NCI-H1930 (cell line): ENCODE measurements around the gene GATC.
"Not testable (repeated sequence)": the region's sequence is repeated elsewhere in the genome, so short reads cannot be mapped to it uniquely, and the experiment has no call there.

Experiments
- DNase-seq, 2 experiments: peaks; one replicate each; lab custom pipeline; 2025; lab: John Stamatoyannopoulos, UW

The GATC gene

DNA sequence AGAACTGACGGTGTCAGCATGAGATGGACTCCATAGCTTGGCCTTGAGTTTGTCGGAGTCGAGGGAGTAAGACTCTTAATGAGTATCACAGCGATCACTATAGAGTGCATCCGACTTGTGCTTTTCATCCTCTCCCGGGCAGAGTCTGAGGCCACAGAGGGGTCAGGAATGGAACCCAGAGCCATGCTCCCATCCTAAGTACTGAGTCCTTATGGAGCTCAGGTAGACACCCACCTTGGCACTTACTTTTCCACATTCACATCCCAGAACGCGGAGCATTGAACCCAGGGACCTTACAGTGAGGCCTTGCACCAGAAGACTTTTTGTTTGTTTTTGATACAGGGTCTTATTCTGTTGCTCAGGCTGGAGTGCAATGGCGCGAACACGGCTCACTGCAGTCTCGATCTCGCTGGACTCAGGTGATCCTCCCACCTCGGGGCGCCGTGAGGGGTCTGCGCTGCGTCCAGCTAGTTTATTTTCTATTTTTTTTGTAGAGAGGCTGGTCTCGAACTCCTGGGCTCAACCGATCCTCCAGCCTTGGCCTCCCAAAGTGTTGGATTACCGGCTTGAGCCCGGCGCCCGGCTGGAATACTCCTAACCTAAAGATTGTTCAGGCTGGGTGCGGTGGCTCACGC lies 24.0 kb downstream of the GATC start:
- DNase-seq, result no peak

DNA sequence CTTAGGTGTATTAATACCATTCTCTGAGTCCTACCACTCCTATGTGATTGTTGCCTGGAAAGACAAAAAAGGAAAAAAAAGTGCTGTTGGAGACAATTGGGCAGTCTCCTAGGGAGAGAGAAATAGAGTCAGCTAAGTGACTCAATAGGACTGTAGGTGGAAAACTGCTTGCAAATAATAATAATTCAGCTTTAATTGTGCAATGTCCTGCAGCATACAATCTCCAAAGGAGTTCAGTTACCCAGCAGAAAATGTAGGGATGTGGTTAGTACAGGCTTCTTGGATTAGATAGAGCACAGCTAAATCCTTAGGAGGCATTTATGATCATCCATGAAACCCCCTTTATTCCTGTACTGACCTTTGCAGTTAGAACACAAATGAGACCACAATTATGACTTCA lies 26.3 kb downstream of the GATC start:
- DNase-seq, result no peak

DNA sequence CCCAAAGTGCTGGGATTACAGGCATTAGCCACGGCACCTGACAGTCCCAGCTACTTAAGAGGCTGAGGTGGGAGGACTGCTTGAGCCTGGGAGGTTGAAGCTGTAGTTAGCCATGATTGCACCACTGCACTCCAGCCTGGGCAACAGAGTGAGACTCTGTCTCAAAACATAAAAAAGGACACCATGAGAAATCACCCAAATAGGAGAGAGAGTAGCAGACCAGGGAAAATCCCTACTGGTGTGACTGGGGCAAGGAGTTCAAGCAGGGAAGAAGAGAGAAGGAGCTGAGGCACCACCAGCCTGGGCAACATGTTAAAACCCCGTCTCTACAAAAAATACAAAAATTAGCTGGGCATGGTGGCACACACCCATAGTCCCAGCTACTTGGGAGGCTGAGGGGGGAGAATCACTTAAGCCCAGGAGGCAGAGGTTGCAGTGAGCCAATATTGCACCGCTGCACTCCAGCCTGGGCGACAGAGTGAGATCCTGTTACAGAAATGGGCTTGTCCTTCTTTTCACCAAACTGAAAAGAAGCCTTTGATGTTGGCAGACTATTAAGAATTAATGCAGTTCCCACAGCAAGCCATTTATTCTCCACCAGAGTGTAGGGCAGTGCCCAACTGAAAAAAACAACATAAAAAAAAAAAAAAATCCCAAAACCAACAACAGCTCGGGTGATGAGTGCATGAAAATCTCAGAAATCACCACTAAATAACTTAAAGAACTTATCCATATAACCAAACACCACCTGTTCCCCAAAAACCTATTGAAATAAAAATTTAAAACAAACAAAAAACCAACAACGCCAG lies 27.8 kb downstream of the GATC start:
- DNase-seq, result no peak

DNA sequence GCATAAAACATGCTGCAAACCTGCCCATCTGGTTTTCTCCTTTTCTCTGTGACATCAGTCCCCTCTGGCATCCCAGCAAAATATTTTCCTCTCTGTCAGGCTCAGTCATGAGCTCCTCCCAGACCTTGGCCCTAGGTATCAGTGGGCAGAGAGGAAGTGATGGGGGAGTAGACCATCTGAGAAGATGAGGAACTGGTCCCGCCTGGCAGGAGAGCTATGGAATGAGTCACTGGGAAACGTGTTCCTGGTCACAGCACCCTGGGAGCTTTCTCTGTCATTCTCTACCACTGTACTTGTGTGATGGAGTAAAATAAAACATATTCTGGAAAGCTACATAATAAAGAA lies 28.3 kb downstream of the GATC start:
- DNase-seq, result no peak

DNA sequence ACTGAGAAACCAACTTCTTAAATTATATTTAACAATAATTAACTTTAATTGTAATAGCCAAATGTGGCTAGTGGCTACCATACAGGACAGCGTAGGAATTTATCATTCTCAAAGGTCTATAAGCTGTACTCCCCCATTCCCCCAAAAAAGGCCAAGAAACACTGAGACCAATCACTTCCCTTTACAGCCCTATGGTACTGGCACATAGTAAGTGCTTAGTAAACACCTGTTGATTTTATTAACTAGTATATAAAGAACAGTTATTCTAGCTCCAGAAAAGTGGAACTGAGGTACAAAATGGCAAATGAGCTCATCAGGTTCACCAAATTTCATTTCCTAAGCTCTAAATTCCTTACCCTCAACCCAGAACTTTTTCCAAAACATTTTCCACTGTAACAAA lies 29.4 kb downstream of the GATC start:
- no peak for DNase-seq

DNA sequence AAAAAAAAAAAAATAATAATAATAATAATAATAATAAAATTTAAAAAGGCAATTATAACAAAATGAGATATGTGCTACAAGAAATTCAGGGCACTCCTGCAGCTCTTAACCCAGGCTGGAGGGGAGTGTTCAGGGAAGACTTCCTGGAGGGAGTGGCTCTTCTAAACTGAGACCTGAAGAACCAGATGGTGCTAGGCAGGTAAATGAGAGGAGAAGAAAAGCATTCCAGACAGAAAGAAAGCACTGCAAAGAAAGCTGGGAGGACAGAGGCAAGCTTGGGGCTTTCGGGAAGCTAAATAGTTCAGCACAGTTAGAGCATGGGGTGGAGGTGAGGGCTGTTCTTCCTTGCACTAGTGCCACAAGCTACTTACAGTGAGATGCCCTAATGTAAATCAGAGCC lies 33.2 kb downstream of the GATC start:
- no peak for DNase-seq

DNA sequence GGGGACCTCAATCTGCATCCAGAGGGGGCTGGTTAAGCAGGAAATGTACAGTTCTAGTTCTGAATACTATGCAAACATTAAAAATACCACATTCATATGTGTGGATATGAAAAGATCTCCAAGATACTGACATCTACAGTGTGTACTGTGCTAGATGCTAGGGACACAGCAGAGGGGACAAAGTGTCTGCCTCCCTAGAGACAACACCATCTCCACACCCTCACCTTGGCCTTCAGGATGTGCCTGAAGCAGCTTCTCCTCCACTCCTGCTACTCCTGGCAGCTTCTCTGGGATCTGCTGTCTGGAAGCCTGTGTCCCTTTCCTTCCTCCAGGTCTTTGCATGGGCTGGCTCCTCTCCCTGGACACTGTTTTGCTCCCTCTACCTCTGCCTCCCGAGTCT lies 34.0 kb downstream of the GATC start:
- DNase-seq, result no peak

DNA sequence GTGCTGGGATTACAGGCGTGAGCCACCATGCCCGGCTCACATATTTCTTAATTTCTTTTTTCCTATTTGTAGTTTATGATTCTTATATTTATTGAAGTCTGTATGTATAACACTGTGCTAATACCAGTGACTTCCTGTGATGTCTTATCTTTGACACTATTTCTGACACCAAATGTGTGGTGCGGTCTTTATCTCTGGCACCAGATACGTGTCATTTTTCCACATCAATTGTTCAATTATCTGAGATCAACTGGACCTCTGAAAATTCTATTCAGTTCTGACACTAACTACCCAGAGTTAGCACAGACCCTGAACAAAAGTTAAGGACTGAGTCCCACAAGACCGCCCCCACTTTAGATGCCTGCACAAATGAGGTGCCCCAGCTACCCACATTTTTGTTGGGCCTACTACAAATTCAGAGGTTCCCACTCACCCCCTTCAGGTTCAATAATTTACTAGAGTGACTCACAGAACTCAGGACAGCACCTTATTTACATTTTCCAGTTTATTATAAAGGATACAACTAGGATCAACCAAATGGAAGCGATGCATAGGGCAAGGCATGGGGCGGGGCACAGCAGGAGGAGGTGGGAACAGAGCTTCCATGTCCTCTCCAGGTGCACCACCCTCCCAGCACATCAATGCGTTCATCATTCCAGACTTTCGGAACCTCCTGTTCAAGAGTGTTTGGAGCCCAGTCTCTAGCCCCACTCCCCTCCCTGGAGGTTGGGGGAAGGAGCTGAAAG lies 35.0 kb downstream of the GATC start:
- DNase-seq, result no peak

DNA sequence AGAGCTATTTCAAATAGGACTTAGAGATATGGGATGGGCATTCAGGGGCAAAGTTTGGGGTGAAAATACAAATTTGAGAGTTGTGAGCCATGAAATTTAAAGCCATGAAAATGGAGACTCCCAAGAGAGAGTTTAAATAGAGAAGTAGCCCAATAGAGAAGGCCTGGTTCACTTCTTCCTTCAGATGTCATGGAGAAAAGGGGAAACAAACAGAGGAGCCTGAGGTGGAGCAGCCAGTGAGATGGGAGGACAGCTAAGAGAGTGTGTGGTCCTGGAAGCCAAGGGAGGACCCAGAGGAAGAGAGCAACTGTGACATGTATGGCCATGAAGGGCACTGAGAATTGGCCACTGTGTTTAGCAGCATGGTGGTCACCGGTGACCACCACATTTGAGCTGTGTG lies 37.4 kb downstream of the GATC start:
- DNase-seq, result no peak

DNA sequence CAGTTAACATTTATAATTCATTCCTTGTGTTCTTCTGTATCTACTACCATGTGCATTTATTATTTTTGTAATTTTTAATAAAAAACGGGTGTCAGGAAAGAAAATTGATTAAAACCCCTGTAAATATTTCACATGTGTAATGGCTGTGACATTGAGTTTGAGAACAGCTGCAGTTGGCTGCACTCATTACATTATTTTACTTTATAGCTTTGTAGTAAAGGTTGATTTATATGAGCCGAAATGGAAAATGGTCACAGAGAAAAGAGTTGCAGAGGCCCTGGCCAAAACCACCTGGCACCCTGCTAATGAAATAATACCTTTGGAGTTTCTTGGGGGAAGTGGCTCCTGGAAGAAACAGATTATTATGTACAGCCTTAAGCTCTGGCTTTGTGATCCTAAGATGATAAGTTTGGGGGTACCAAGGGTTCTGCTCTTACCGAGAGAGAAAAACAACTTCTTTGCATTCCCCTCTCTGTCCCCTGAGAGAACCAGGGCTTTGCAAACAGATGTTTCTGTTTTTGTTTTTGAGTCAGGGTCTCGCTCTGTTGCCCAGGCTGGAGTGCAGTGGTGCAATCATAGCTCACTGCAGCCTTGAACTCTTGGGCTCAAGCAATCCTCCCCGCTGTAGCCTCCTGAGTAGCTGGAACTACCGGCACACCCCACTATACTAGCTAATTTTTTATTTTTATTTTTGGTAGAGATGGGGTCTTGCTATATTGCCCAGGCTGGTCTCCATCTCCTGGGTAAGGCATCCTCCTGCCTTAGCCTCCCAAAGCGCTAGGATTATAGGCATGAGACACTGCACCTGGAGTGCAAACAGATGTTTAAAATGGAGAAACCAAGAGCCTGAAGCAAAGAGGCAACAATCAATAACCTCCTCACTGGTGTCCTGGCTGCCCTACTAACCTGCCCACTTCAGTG lies 40.0 kb downstream of the GATC start:
- DNase-seq, result no peak

DNA sequence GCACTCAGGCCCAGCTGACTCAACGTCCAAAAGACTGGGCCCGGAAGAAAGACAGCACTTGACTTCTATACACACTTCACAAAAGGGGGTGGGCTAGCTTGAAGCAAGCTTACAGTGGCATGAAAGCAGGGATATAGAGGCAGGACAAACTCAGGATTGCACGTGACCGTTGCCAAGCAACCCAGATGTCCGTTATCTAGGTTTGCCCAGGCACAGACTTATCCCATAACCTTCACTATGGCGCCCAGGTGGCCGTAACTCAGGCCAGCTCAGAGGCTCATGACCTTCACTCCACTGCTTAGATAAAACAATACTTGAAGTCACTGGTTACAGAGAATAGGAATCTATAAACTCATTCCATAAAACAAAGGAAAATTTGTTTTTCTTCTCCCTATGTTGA lies 41.3 kb downstream of the GATC start:
- not testable (repeated sequence) for DNase-seq

DNA sequence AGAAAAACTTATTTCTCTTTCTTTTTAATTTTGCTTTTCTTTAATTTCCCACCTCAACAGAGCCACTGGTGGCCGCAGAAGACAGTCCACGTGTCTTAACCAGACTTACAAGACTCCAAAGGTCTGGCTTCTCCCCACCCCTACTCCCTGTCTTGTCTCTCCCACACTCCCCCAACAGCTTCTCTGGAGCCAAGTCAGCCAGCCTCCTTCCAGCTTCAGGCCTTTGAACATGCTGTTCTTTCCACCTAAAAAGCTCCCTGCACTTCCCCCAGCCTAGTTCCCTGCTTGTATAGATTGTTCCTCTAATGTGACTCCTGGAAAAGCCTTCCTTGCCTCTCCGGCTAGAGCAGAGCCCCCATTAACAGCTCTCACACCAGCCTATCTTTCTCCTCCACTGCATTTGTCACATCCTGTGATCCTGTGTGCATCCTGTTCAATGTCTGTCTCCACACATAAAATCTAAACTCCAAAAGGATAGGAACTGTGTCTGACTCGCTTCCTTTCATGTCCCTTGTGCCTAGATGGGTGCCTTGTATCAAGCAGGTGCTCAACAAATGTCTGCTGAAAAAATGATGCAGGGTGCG lies 41.9 kb downstream of the GATC start:
- DNase-seq, result no peak

DNA sequence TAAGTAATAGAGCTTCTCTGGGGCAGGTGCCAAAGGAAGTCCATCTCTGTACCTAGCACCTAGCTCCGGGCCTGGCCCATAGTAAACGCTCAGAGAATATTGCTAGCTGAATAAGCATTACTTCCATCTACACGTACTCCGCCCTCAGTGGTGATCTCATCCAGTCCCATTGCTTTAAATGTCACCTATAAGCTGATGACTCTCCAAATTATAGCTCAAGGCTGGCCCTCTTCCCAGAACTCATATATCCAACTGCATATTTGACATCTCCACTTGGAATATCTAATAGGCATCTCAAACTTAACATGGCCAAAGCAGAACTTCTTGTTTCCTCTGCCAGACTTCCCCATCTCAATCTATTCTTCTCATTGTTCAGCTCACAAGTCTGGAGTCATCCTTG lies 42.8 kb downstream of the GATC start:
- no peak for DNase-seq

DNA sequence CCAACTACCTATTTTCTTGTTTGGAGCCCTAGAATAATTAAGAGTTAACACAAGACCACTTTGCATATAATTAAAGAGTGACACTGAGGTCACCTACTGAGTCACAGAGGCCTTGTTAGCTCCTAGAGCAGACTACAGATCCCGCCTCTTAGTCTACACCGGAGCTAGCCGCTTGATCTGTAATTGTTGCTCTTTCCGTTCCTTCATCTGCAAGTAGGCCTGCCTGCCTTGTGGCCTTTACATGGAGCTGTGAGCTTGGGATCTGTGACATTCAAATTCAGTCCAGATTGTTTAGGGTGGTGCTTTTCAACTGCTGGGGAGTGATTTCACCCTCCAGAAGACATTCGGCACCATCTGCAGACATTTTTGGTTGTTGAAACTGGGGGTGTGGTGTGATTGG lies 44.1 kb downstream of the GATC start:
- no peak for DNase-seq

DNA sequence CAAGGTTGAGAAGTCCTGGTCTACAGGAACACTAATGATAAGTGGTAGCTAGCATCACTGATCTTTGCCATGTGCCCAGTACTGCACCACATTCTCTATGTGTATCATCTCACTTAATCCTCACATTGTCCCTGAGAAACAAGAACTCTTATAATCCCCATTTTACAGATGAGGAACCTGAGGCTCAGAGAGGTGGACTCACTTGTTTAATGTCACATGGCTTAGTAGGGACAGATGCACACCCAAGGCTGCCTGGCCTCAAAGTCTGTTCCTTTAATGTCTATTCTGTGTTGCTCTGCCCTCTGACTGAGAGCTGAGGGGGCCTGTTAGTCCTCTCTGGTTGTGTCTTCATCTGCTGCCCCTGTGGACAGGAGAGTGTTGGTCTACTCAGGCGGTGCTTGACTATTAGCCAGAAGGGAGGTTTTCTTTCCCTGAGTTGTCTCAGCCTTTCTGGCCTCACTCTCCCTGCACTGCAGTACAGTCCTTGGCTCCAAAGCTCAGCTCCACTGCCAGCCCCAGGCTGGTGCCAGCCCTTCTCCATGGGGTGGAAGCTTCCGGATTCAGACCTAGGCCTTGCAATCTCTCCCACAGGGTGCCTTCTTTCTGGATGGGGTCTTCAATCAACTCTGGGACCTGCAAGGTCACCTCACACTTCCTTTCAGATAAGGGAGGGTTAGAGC lies 44.7 kb downstream of the GATC start:
- DNase-seq, result no peak

DNA sequence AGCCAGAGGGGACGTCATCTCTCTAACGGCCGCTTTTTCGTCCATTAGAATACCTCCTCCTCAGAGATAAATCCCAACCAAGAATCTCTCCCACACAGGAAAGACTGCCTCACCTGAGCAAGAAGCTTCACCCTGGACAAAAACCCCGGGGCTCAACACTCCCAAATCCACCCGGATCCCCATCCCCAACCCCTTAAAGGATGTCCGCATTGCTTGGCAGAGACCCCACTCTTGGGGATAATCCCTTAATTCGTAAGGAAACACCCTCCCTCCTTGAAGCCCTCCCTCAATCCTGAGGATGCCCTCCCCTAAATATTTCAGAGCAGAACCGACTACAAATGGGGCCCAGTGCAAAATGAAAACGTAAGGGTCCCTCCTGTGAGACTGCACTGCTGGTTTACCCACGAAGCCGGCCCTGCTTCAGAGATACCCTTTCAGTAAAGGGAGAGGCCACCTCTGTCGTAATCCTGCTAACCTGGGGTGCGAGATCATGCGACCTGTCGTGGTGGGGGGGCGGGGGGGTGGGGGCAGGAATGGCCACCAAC lies 49.0 kb downstream of the GATC start:
- no peak for DNase-seq

DNA sequence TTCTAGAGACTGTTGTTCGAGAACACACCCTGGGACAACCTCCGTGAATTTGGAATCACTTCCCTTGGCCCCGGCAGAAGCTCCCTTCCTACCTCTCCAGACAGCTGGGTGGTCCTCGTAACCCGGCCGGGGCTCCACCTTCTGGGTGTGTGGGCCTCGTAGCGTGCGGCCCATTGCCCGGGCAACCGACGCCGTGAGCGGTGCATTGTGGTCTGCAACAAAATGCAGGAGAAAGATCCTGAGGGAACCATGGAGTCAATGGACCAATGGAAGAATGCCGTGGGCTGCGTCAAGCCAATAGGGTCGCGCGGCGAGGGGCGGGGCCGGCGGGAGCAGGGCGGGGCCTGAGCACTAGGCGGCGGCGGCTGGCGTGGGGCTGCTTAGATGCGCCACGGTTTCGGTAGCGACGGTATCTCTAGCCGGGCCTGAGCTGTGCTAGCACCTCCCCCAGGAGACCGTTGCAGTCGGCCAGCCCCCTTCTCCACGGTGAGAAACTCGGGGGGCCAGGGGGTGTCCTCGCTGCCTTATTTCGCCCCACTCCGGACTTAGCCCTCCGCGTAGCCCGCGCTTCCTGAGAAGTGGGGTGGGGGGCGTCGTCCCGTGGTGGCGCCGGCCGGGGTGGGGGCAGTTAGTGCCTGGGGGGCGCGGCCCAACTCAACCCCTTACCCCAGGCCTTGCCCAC lies 49.6 kb downstream of the GATC start, which contains the start of gene DYNLL1:
Gene DYNLL1, plus strand, starts transcription at position 383 of the 682 bp plus-strand sequence. CDS start 309 bp downstream, outside the sequence.
- DNase-seq, result peak; percentile 93 to 97

DNA sequence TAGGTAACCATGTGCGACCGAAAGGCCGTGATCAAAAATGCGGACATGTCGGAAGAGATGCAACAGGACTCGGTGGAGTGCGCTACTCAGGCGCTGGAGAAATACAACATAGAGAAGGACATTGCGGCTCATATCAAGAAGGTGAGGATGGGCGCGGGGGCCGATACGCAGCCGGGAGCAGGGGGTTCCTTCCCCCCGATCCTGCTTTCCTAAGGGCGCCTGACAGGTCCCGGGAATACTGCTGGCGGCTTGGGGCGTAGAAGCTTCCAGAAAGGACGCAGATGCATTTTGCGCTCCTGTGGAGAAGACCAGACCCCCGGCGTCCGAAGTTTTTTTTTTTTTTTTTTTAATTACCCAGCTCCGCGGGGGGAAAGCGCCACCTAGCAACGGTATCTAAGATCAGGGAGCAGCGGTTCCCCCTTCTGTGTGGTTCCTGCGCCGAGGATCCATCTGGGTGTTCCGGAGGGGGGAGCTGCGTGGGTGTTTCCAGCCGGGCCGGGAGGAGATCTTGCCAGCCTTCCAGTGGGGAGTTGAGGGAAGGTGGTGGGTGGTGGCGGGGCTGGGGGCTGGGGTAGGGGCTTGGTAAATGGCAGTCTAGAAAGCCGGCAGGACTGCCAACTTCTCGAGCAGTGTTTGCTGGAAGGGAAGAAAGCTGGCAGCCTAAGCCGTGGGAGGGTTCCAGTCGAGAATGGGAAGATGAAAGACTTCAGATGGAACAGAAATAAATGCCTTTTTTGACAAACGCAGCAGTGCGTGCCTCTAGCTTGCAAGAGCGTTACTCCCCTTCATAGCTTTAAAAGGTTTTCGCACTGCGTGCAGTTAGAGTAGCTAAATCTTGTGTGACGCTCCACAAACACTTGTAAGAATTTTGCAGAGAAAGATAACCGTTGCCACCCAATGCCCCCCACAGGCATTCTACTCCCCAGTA lies 50.4 kb downstream of the GATC start:
- no peak for DNase-seq

DNA sequence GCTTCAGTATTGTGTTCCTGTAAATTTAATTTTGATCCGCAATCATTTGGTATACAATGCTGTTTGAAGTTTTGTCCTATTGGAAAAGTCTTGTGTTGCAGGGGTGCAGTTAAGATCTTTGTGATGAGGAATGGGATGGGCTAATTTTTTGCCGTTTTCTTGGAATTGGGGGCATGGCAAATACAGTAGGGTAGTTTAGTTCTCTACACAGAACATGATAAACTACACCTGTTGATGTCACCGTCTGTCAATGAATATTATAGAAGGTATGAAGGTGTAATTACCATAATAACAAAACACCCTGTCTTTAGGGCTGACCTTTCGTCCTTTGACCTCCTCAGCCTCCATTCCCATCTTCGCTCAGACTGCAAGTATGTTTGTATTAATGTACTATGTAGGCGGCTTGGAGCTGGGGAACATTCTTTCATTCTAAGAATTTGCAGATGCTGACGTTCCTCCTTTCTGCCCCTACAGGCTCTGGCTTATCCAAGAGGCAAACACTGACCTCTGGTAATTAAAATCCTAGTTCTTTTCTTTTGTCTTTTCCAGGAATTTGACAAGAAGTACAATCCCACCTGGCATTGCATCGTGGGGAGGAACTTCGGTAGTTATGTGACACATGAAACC lies 51.4 kb downstream of the GATC start:
- DNase-seq, result no peak
